ENCODE measurements around the gene SVOP.

Gene SVOP

GRCh38 chr12:108928695-108929094 is 92.2 kb downstream of the SVOP start:
- FAIRE-seq: no peak

GRCh38 chr12:108922918-108923317 is 98.0 kb downstream of the SVOP start:
- no peak for FAIRE-seq

- no peak for FAIRE-seq
These were observed 98.9 kb downstream of the SVOP start for GRCh38 chr12:108921946-108922345.

GRCh38 chr12:108918960-108919642 is 101.8 kb downstream of the SVOP start:
- FAIRE-seq: no peak

- no peak for FAIRE-seq
These were observed 102.7 kb downstream of the SVOP start for GRCh38 chr12:108918206-108918605.

- no peak for FAIRE-seq
These were observed 104.5 kb downstream of the SVOP start for GRCh38 chr12:108916336-108916735.

GRCh38 chr12:108915632-108916133 is 105.2 kb downstream of the SVOP start:
- FAIRE-seq: no peak

GRCh38 chr12:108914121-108914531 is 106.7 kb downstream of the SVOP start:
- FAIRE-seq: no peak

- FAIRE-seq: no peak
These were observed 108.5 kb downstream of the SVOP start for GRCh38 chr12:108912361-108912760.

GRCh38 chr12:108911915-108912314 is 109.0 kb downstream of the SVOP start:
- no peak for FAIRE-seq

GRCh38 chr12:108910336-108910735 is 110.5 kb downstream of the SVOP start:
- FAIRE-seq: no peak

GRCh38 chr12:108907839-108908351 is 113.0 kb downstream of the SVOP start:
- no peak for FAIRE-seq

GRCh38 chr12:108906971-108907370 is 113.9 kb downstream of the SVOP start:
- no peak for FAIRE-seq

- FAIRE-seq: no peak
These were observed 115.1 kb downstream of the SVOP start for GRCh38 chr12:108905725-108906124.

- no peak for FAIRE-seq
These were observed 121.7 kb downstream of the SVOP start for GRCh38 chr12:108899145-108899544.

- FAIRE-seq: no peak
These were observed 124.1 kb downstream of the SVOP start for GRCh38 chr12:108896817-108897216.

GRCh38 chr12:108896336-108896735 is 124.5 kb downstream of the SVOP start:
- no peak for FAIRE-seq

- no peak for FAIRE-seq
These were observed 125.6 kb downstream of the SVOP start for GRCh38 chr12:108895220-108895802.

GRCh38 chr12:108890208-108890607 is 130.7 kb downstream of the SVOP start:
- no peak for FAIRE-seq

- FAIRE-seq: no peak
These were observed 132.8 kb downstream of the SVOP start for GRCh38 chr12:108888031-108888430.

GRCh38 chr12:108886873-108887629 is 133.8 kb downstream of the SVOP start:
- FAIRE-seq: no peak

GRCh38 chr12:108884116-108885012 is 136.5 kb downstream of the SVOP start:
- FAIRE-seq: no peak

- no peak for FAIRE-seq
These were observed 138.9 kb downstream of the SVOP start for GRCh38 chr12:108881953-108882352.

All from TTC549 (cell line).